Stomach (tissue), 9 donors: Measurements from ENCODE around the gene DNAJB1. TPM values are rescaled to one million over a fixed set of nuclear protein-coding genes. Genes with fewer than 3 reads are reported as not detected.
"Not testable (repeated sequence)": the region's sequence is repeated elsewhere in the genome, so short reads cannot be mapped to it uniquely, and the experiment has no call there.

Experiments used
- DNase-seq, 2 donors: peaks; one replicate each; pipeline versions ENCODE4 v3.0.0 to v3.0.0-alpha.2; 2013 to 2019
- H3K27ac ChIP-seq, 5 donors: fragments of 200-600 bp in 4 of 5; sonication (generic) in 4 of 5; one replicate each; pipeline ENCODE4 v1.5.1; 2013 to 2019; ENCODE audit warnings: mild to moderate bottlenecking in 1 of 5, moderate library complexity in 1 of 5
- H3K27me3 ChIP-seq, 3 donors: fragments of 200-600 bp; sonication (generic); one replicate each; pipeline ENCODE4 v1.5.1; 2017 to 2019; ENCODE audit warnings: mixed run types in 1 of 3
- H3K36me3 ChIP-seq, 4 donors: fragments of 200-600 bp; sonication (generic); 1 replicate in 3 of 4; 2 replicates in 1 of 4; pipeline ENCODE4 v1.5.1; 2016 to 2019
- H3K4me1 ChIP-seq, 4 donors: fragments of 200-600 bp; sonication (generic); one replicate each; pipeline ENCODE4 v1.5.1; 2016 to 2019
- H3K4me3 ChIP-seq, 4 donors: fragments of 200-600 bp; sonication (generic) in 3 of 4; one replicate each; pipeline ENCODE4 v1.5.1; 2016 to 2019; ENCODE audit warnings: mild to moderate bottlenecking in 1 of 4
- H3K9me3 ChIP-seq, 4 donors: fragments of 200-600 bp; sonication (generic); one replicate each; pipeline ENCODE4 v1.5.1; 2016 to 2019
- EP300 ChIP-seq: sonication (generic); formaldehyde crosslinking; IDR thresholded peaks from one replicate; pipeline ENCODE4 v1.6.1; 2017; ENCODE audit warnings: antibody characterized with exemption
- POLR2A ChIP-seq, 4 donors: fragments of 450-650 bp; IDR thresholded peaks; one replicate each; pipeline ENCODE4 v1.6.1; 2016; ENCODE audit warnings: antibody characterized with exemption in 4 of 4, control low read depth in 2 of 4, mild to moderate bottlenecking in 1 of 4, moderate library complexity in 1 of 4
- POLR2AphosphoS5 ChIP-seq, 3 donors: sonication (generic); formaldehyde crosslinking; IDR thresholded peaks; one replicate each; pipeline ENCODE4 v1.6.1; 2016; ENCODE audit warnings: antibody characterized with exemption in 3 of 3
- WGBS, 5 donors: extraction: QIAGEN DNeasy Blood & Tissue Kit in 3 of 5; methylation state at CpG; one replicate each; pipeline versions ENCODE4 v1.1.5 to v1.1.7; 2013 to 2018; 5-methylcytosine and 5-hydroxymethylcytosine counted together
- intact Hi-C: fragments of 100-400 bp; cut with DNase I; formaldehyde crosslinking; loops from one replicate; pipeline ENCODE4 v1.15.1; 2023; ENCODE audit warnings: low total_unique reads
- polyA plus RNA-seq, 3 donors: library from polyadenylated mRNA; stranded (reverse); fragments of 200-250 nt; gene quantifications; one replicate each; pipeline ENCODE4 v1.2.3, GENCODE V29; 2013
- total RNA-seq, 5 donors: library from RNA; depleted of rRNA; stranded (reverse); fragments of >200 nt; gene quantifications; one replicate each; pipeline versions ENCODE4 v1.1.0 to v1.2.3, GENCODE V29; 2014 to 2016
- TF ChIP-seq, protein P1 (sequence below), 7 experiments: fragments of 450-650 bp in 4 of 7; fragments of 200-600 bp in 3 of 7; sonication (generic) in 3 of 7; IDR thresholded peaks; one replicate each; pipeline ENCODE4 v1.5.1; 2016 to 2019; ENCODE audit warnings: antibody characterized with exemption in 7 of 7, control low read depth in 2 of 7, mild to moderate bottlenecking in 1 of 7
- donor health status: healthy with polysubstance abuse.
- donor health status: Bipolar disorder and iron deficiency.
- donor health status: healthy.

Gene DNAJB1
- total and polyA plus RNA-seq, 8 donors, result 9.9 to 85.8 (median 50.4) TPM

DNA sequence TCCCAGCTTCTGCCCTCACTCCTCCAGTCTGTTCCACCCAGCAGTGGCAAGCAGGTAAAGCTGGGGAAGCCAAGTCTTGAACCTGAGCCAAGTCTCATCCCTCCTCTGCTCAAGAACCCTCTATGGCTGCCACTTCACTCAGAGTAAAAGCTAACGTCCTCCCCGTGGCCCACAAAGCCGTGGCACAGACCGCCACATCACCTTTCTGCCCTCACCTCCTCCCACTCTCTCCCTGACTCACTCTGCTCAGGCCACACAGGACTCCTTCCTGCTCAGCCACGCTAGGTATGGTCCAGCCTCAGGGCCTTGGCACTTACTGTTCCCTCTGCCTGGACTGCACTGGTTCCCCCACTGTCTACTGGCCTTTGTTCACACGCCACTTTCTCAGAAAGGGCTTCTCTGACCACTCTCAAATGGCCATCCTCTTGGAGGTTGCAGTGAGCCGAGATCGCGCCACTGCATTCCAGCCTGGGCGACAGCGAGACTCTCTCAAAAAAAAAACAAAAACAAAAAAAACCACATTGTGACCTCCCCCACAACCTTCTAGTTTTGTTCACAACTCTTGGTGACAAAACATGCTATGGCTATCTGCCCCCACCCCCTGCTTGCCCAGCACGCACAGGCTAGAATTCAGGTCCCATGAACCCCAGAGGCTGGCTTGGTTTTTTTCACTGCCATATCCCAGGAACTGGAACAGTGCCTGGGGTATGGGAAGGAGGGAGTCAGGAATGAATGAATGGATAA lies 37.9 kb upstream of the DNAJB1 start:
- peak overlapping the region in 1 of 5 donors; percentile 6 for H3K27ac ChIP-seq

DNA sequence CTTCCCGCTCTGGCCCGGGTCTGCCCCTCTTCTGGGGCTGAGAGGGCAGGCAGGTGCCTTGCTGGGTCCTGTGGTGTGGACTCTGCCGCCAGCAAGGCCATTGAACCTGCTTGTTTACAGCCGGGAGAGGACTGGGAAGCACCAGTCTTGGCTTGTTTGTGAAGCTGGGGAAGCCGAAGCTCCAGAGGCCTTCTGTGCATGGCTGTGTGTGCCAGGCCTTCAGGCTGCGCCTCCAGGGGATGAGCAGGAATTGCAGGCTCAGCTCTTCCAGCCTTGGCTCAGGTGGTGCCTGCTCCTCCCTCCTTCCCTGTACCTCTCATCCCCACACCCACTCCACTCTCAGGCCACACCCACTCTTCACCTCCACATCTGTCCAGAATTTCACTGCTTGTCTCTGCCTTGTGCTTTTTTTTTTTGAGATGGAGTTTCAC lies 36.2 kb upstream of the DNAJB1 start:
- H3K27ac ChIP-seq, result no peak overlapping the region
- DNase-seq, result peak in 1 of 2 donors; percentile 58
- H3K36me3 ChIP-seq, result peaks cover 6 to 23% (median 14%) of the 10 kb centered on the region in 4 donors
- peaks cover 14 to 53% (median 31%) of the 10 kb centered on the region in 4 donors for H3K4me1 ChIP-seq
- WGBS, 5 donors, result 58 to 82% (median 63%) methylated on average over 5 to 6 of the region's 6 CpGs
- H3K9me3 ChIP-seq, result no peaks in the 10 kb centered on the region
- no peaks in the 10 kb centered on the region for H3K27me3 ChIP-seq
- TF ChIP-seq, protein P1, sequence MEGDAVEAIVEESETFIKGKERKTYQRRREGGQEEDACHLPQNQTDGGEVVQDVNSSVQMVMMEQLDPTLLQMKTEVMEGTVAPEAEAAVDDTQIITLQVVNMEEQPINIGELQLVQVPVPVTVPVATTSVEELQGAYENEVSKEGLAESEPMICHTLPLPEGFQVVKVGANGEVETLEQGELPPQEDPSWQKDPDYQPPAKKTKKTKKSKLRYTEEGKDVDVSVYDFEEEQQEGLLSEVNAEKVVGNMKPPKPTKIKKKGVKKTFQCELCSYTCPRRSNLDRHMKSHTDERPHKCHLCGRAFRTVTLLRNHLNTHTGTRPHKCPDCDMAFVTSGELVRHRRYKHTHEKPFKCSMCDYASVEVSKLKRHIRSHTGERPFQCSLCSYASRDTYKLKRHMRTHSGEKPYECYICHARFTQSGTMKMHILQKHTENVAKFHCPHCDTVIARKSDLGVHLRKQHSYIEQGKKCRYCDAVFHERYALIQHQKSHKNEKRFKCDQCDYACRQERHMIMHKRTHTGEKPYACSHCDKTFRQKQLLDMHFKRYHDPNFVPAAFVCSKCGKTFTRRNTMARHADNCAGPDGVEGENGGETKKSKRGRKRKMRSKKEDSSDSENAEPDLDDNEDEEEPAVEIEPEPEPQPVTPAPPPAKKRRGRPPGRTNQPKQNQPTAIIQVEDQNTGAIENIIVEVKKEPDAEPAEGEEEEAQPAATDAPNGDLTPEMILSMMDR (IDR thresholded peaks at IDR 0.05), result no peak
- no peak for TF ChIP-seq POLR2A (IDR thresholded peaks at IDR 0.05)
- TF ChIP-seq EP300, result no peak
- no peak for TF ChIP-seq POLR2AphosphoS5 (IDR thresholded peaks at IDR 0.05)
- H3K4me3 ChIP-seq, result no peak overlapping the region
- intact Hi-C loops, result no loop called here

More for the DNA sequence above, 37.9 kb upstream of the DNAJB1 start:
- Histone ChIP-seq H3K27me3 (no peaks in the 10 kb centered on the region), H3K4me3 (peak overlapping the region in 2 of 4 donors; percentile 9 to 20), H3K36me3 (peaks cover 0 to 11% (median 7%) of the 10 kb centered on the region in 4 donors), H3K9me3 (no peaks in the 10 kb centered on the region), H3K4me1 (peaks cover 10 to 51% (median 37%) of the 10 kb centered on the region in 4 donors)
- WGBS, 5 donors, result 72 to 78% (median 75%) methylated on average over 12 of the region's 12 CpGs
- intact Hi-C loops, result no loop called here
- TF ChIP-seq, protein P1 (IDR thresholded peaks at IDR 0.05), result no peak
- no peak for DNase-seq

DNA sequence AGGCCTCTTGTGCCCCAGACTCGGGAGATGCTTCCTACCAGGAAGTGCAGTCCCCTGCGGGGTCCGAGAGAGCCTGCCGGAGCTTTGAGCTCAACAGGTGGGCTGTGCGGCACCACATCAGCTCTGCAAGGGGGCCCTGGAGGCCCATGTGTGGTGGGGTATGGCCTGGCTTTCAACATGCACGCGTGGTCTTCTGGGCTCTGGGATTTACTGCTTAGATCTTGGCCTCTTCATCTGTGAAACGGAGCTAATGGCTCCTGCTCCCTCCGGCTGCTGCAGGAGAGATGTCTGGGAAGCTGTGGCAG lies 35.7 kb upstream of the DNAJB1 start:
- no peaks in the 10 kb centered on the region for H3K27me3 ChIP-seq
- H3K4me1 ChIP-seq, result peaks cover 14 to 53% (median 31%) of the 10 kb centered on the region in 4 donors
- H3K4me3 ChIP-seq, result no peak overlapping the region
- intact Hi-C loops, result no loop called here
- DNase-seq, result no peak
- H3K36me3 ChIP-seq, result peaks cover 6 to 27% (median 18%) of the 10 kb centered on the region in 4 donors
- H3K9me3 ChIP-seq, result no peaks in the 10 kb centered on the region
- WGBS, 5 donors, result 73 to 100% (median 86%) methylated on average over 1 to 9 of the region's 9 CpGs
- no peak overlapping the region for H3K27ac ChIP-seq
- TF ChIP-seq EP300, result no peak
- no peak for TF ChIP-seq POLR2AphosphoS5 (IDR thresholded peaks at IDR 0.05)
- TF ChIP-seq, protein P1 (IDR thresholded peaks at IDR 0.05), result no peak
- TF ChIP-seq POLR2A (IDR thresholded peaks at IDR 0.05), result no peak

DNA sequence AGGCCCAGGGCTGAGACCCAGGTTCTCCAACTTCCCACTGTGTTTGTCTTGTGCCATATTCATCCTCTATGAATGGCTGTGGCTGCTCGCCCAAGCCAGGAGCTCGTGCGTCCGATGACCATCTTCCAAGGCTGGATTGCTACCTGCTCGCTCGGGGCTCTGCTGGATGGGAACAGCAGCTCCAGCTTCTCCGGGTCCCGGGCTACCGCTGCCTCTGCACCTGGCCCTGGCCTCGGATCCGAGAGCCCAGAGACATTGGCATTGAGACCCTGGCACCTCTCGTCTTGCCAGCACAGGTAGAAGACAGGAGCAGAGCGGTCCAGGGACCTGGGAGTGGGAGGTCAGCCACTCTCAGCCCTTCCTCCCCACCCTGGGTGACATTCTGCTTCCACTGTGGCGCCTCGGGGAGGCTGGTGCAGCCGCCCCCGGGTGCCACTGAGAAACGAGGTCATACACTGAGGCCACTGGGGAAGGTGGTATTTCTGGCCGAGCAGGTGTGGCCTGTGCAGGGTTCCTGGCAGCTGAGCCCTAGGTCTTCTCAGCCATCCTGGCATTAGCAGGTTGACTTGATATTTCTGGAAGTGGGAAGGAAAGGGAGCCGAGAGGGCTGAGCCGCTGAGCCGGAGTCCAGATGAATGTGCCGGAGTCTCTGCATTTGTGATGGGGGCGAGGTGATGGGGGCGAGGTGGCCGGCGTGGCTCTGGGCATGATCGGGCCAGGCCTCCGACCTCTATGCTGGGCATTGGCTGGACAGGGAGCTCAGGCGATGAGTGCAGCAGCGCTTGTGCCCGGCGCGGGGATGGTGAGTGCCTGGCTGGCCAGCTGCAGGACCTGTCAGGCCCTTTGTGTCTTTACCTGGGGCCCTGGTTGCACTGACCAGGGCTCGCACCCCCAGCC lies 35.1 kb upstream of the DNAJB1 start:
- Histone ChIP-seq H3K27ac (no peak overlapping the region), H3K4me3 (no peak overlapping the region), H3K27me3 (no peaks in the 10 kb centered on the region), H3K36me3 (peaks cover 6 to 32% (median 21%) of the 10 kb centered on the region in 4 donors), H3K4me1 (peaks cover 14 to 53% (median 29%) of the 10 kb centered on the region in 4 donors), H3K9me3 (no peaks in the 10 kb centered on the region)
- DNase-seq, result no peak
- intact Hi-C loops, result no loop called here
- 87 to 93% (median 89%) methylated on average over 28 to 35 of the region's 35 CpGs for WGBS, 5 donors
- TF ChIP-seq EP300, result no peak
- TF ChIP-seq, protein P1 (IDR thresholded peaks at IDR 0.05), result no peak
- TF ChIP-seq POLR2A (IDR thresholded peaks at IDR 0.05), result no peak
- no peak for TF ChIP-seq POLR2AphosphoS5 (IDR thresholded peaks at IDR 0.05)

DNA sequence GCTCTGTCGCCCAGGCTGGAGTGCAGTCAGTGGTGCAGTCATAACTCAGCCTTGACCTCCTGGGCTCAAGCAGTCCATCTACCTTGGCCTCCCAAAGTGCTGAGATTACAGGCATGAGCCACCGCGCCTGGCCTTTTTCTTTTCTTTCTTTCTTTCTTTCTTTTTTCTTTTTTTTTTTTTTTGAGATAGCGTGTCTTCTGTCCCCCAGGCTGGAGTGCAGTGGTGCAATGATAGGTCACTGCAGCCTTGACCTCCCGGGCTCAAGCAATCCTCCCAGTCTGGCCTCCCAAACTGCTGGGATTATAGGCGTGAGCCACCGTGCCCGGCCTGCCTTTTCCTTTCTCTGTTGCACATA lies 33.8 kb upstream of the DNAJB1 start:
- intact Hi-C loops, H3K4me3 ChIP-seq, H3K27ac ChIP-seq, H3K27me3 ChIP-seq, H3K9me3 ChIP-seq, DNase-seq: not testable (repeated sequence)
- Histone ChIP-seq H3K36me3 (peaks cover 6 to 34% (median 22%) of the 10 kb centered on the region in 4 donors), H3K4me1 (peaks cover 14 to 48% (median 28%) of the 10 kb centered on the region in 4 donors)
- 81 to 92% (median 87%) methylated on average over 8 of the region's 8 CpGs for WGBS, 5 donors

DNA sequence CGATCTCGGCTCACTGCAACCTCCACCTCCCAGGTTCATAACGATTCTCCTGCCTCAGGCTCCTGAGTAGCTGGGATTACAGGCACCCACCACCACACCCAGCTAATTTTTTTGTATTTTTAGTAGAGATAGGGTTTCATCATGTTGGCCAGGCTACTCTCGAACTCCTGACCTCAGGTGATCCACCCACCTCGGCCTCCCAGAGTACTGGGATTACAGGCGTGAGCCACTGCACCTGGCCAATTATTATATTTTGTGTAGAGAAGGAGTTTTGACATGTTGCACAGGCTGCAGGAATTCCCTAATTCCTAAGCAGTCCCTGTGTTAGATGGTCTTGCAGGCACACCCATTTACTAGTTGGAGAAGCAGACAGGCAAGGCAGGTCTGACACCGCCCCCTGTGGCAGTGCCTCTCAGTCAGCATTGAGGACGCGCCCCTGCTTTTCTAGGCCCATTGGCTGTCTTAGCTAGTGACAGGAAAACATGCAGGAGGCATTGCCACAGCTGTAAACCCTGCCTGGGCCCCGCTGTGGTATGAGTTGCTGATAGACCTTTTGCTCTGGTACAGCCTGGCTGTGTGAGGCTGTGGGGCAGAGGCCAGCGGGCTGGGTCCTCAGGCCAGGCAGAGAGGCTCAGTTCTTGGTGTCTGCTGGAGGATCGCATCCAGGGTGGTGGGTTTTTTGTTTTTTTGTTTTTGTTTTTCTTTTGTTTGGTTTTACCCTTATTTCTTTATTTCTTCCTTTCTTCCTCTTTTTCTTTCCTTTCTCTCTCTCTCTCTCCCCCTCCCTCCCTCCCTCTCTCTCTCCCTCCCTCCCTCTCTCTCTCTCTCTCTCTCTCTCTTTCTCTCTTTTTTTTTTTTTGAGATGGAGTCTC lies 33.2 kb upstream of the DNAJB1 start:
- 50 to 73% (median 60%) methylated on average over 10 to 12 of the region's 12 CpGs for WGBS, 5 donors
- Histone ChIP-seq H3K27ac (peak overlapping the region in 1 of 5 donors; percentile 8), H3K4me1 (peaks cover 9 to 42% (median 22%) of the 10 kb centered on the region in 4 donors), H3K36me3 (peaks cover 6 to 34% (median 22%) of the 10 kb centered on the region in 4 donors)
- intact Hi-C loops, H3K4me3 ChIP-seq, H3K27me3 ChIP-seq, H3K9me3 ChIP-seq: not testable (repeated sequence)
- peak; percentile 44 to 93 for DNase-seq
